GM12864 (cell line): ENCODE measurements around the gene AKAP12.

Experiments used
- DNase-seq: peaks from one replicate; pipeline ENCODE4 v3.0.0-alpha.2; 2011; ENCODE audit warnings: low read depth
- H3K4me3 ChIP-seq: 2 replicates; pipeline ENCODE4 v1.5.1; 2011; ENCODE audit warnings: mild to moderate bottlenecking, low read depth, low read length, control low read depth
- TF ChIP-seq, protein P1 (sequence below): IDR thresholded peaks from 2 replicates; pipeline ENCODE4 v1.5.1; 2011; ENCODE audit warnings: low read depth, mild to moderate bottlenecking, moderate library complexity, low read length, control low read depth, inconsistent platforms; ENCODE audit errors: missing control alignments

Gene AKAP12

DNA sequence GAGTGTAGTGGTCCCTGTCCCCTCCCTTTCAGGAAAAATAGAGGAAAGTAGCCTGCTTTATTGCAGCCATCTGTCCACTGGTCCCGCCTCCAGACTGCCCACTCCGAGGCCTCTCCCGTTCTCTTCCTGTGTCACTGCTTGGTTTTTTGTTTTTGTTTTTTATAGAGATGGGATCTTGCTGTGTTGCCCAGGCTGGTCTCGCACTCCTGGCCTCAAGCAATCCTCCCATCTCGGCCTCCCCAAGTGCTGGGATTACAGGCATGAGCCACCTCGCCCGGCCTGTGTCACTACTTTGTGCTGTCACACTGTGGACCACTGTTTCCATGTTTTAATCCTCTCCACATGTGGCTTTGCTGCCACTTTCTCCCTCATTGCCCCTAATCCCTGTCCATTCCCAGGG lies 80.4 kb downstream of the AKAP12 start:
- TF ChIP-seq, protein P1, sequence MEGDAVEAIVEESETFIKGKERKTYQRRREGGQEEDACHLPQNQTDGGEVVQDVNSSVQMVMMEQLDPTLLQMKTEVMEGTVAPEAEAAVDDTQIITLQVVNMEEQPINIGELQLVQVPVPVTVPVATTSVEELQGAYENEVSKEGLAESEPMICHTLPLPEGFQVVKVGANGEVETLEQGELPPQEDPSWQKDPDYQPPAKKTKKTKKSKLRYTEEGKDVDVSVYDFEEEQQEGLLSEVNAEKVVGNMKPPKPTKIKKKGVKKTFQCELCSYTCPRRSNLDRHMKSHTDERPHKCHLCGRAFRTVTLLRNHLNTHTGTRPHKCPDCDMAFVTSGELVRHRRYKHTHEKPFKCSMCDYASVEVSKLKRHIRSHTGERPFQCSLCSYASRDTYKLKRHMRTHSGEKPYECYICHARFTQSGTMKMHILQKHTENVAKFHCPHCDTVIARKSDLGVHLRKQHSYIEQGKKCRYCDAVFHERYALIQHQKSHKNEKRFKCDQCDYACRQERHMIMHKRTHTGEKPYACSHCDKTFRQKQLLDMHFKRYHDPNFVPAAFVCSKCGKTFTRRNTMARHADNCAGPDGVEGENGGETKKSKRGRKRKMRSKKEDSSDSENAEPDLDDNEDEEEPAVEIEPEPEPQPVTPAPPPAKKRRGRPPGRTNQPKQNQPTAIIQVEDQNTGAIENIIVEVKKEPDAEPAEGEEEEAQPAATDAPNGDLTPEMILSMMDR: no peak
- no peak for DNase-seq
- no peak overlapping the region for H3K4me3 ChIP-seq

DNA sequence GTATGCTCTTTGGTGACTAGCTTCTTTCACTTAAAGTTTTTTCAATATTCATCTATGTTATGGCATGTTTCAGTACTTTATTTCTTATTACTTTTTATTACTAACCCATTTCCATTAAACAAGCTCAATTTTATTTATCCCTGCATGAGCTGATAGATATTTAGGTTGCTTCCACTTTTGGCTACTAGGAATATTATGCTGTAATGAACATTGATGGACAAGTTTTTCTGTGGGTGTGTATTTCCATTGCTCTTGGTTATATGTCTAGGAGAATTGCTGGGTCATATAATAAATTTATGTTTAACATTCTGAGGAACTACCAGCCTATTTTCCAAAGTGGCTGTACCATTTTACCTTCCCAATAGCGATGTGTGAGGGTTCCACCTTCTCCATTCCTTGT lies 81.7 kb downstream of the AKAP12 start:
- H3K4me3 ChIP-seq: no peak overlapping the region
- DNase-seq: no peak
- TF ChIP-seq, protein P1: no peak

DNA sequence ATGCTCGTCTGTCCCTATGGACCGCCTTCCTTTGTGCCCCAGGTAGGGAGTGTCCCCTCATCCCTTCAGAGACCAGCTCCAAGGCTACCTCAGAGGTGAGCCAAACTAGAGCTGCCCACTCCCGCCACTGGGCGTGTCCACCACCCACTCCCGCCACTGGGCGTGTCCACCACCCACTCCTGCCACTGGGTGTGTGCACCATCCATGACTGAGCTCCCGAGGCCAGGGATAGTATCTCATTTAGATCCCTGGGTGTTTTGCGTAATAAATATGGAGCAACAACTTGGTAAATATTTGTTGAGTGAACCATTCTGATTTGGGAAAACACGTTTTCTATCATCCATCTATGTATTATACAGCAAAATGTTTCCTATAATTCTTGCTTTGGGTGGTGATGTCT lies 82.8 kb downstream of the AKAP12 start:
- no peak overlapping the region for H3K4me3 ChIP-seq
- DNase-seq: no peak
- TF ChIP-seq, protein P1: no peak

DNA sequence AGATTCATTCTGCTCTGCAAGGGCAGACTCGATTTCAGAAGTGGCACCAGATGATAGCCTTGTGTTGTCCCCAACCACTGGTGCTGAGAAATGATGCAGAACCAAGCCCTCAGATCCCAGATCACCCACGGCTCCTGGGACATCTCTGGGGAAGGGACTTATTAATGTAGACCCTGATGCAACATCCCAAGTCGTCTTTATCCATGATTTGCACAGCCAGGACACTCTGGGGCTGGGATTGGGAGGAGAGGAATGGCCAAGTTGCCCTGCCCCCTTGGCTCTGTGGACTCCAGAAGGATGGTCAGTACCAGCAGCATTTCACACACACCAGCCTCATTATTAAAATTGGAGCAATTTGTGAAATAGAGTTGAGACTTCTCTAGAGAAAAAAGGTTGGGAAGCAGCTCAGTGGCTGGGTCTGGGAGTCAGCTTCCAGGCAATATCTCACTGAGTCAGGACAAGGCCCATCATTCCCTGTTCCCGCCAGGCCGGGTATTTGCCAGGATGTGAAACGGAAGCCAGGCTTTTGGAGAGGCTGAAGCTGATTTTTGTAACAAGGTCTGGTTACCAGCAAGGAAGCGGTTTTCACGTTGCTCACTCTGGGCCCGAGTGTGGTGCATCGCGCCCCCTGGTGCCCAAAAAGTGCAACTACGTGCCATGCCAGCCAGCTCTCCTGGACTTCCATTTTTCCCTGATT lies 84.2 kb downstream of the AKAP12 start:
- DNase-seq: no peak
- TF ChIP-seq, protein P1: peak; percentile 99
- H3K4me3 ChIP-seq: no peak overlapping the region

DNA sequence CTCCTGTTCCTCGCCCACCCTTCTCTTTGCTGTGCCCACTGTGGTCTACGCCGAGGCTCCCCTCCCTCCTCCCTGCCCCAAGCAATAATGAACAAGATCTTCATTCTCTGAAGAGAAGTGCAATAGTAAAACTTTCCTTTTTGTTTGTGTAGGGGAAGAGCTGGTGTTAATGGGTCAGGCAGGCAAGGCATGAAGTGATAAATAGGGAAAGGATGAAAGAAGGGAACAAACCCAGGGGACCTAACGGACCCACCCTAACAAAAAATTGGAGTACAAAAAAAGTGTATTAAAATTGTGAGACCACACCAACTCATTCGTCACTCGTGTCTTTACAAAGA lies 84.7 kb downstream of the AKAP12 start:
- TF ChIP-seq, protein P1: no peak
- no peak for DNase-seq
- no peak overlapping the region for H3K4me3 ChIP-seq

DNA sequence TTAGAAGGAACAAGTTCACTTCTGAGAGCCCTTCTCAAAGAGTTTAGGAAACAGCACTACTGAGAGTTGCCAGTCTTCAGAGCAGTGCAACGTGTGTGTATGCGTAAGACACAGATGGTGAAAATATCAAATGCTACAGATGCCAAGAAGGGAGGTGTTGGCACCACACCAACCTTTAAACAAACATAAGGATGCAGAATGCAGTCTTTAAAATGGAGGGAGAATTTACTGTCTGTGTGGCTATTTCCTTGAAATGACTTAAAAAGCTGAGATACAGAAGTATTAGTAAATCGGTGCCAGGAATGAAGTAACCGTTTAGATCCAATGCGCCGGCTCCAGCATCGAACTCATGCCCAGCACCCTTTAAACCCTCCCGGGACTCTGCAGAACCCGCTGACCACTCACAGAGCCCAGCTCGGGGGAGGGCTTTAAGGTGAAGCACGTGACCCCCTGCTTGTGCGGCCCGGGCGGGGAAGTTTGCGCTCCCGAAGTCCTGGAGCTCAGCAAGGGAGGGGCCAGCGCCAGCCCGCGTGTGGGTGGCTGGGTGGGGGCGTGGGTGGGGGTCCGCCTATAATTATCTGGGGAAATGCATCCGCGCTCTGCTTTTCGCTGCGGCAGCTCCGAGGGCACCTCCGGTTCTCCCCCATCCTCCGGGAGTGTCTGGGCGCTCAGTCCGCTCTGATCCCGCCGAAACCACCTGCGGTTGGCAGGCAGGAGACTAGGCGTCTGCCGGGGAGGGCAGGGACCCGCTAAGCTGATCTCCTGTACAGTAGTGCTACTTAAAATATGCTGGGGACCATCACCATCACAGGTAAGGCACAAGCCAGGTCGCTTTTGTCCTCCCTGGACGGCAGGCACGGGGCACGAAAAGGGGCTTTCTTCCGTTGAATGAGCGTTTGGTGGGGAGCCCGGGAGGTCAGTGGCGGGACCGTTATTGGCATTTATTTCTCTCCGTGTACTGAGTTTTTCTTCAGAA lies 85.6 kb downstream of the AKAP12 start:
- H3K4me3 ChIP-seq: peak overlapping the region; percentile 33
- TF ChIP-seq, protein P1: no peak
- DNase-seq: no peak
